ENCODE measurements around the gene TAAR1. TPM values are rescaled to one million over a fixed set of nuclear protein-coding genes. Genes with fewer than 3 reads are reported as not detected.

The TAAR1 gene
- total and polyA plus RNA-seq, 2 donors (not counting 1 experiment from before 2014, with no cell fraction given): not detected

GRCh38 chr6:132650429-132650828 is 8.6 kb downstream of the TAAR1 start:
- no peak overlapping the region for H3K9ac ChIP-seq (ENCODE audit: insufficient read depth, low read length)
- no peak overlapping the region for H3K27ac ChIP-seq (ENCODE audit: insufficient read depth, low read length)
- H3K4me3 ChIP-seq (replicated peaks in 1 of 4; ENCODE audit: control extremely low read depth in 1 of 4, insufficient read depth in 1 of 4, low read depth in 3 of 4, low read length in 4 of 4): no peak overlapping the region
- no peak overlapping the region for H2AFZ ChIP-seq (ENCODE audit: low read length)
- no peak for TF ChIP-seq EZH2 (IDR thresholded peaks at IDR 0.05; ENCODE audit: low read length, missing control alignments)
- no peak for TF ChIP-seq CTCF (conservative IDR thresholded peaks at IDR 0.05 in 1 of 2, IDR thresholded peaks at IDR 0.05 in 1 of 2; ENCODE audit: low read depth in 1 of 2, low read length in 2 of 2)
- no peaks in the 10 kb centered on the region for H3K4me1 ChIP-seq (ENCODE audit: control insufficient read depth, extremely low read depth, insufficient read depth, low read length)
- no peak overlapping the region for H3K4me2 ChIP-seq (ENCODE audit: extremely low read depth, insufficient read depth, low read length)
- H3K27me3 ChIP-seq (ENCODE audit: control insufficient read depth, insufficient read depth, low read length): no peaks in the 10 kb centered on the region
- H4K20me1 ChIP-seq (ENCODE audit: control insufficient read depth, extremely low read depth, insufficient read depth, low read length): no peaks in the 10 kb centered on the region
- H3K79me2 ChIP-seq (ENCODE audit: control insufficient read depth, insufficient read depth, low read length): no peaks in the 10 kb centered on the region
- peak in 1 of 2 donors; percentile 15 for DNase-seq (ENCODE audit: low read depth in 2 of 2)
- no peaks in the 10 kb centered on the region for H3K36me3 ChIP-seq (ENCODE audit: control insufficient read depth, insufficient read depth, low read length)
- no peaks in the 10 kb centered on the region for H3K9me3 ChIP-seq (ENCODE audit: control insufficient read depth, insufficient read depth, low read depth, low read length)

GRCh38 chr6:132648828-132649227 is 10.2 kb downstream of the TAAR1 start:
- Histone ChIP-seq H3K79me2 (ENCODE audit: control insufficient read depth, insufficient read depth, low read length) (no peaks in the 10 kb centered on the region), H3K27me3 (ENCODE audit: control insufficient read depth, insufficient read depth, low read length) (no peaks in the 10 kb centered on the region), H3K9me3 (ENCODE audit: control insufficient read depth, insufficient read depth, low read depth, low read length) (no peaks in the 10 kb centered on the region), H3K36me3 (ENCODE audit: control insufficient read depth, insufficient read depth, low read length) (no peaks in the 10 kb centered on the region), H4K20me1 (ENCODE audit: control insufficient read depth, extremely low read depth, insufficient read depth, low read length) (no peaks in the 10 kb centered on the region), H2AFZ (ENCODE audit: low read length) (no peak overlapping the region), H3K9ac (ENCODE audit: insufficient read depth, low read length) (no peak overlapping the region), H3K4me3 (replicated peaks in 1 of 4; ENCODE audit: control extremely low read depth in 1 of 4, insufficient read depth in 1 of 4, low read depth in 3 of 4, low read length in 4 of 4) (no peak overlapping the region), H3K4me1 (ENCODE audit: control insufficient read depth, extremely low read depth, insufficient read depth, low read length) (no peaks in the 10 kb centered on the region), H3K4me2 (ENCODE audit: extremely low read depth, insufficient read depth, low read length) (no peak overlapping the region), H3K27ac (ENCODE audit: insufficient read depth, low read length) (no peak overlapping the region)
- no peak for DNase-seq (ENCODE audit: low read depth in 2 of 2)
- TF ChIP-seq CTCF (conservative IDR thresholded peaks at IDR 0.05 in 1 of 2, IDR thresholded peaks at IDR 0.05 in 1 of 2; ENCODE audit: low read depth in 1 of 2, low read length in 2 of 2) (no peak), EZH2 (IDR thresholded peaks at IDR 0.05; ENCODE audit: low read length, missing control alignments) (no peak)

- Histone ChIP-seq H3K4me1 (ENCODE audit: control insufficient read depth, extremely low read depth, insufficient read depth, low read length) (no peaks in the 10 kb centered on the region), H3K27ac (ENCODE audit: insufficient read depth, low read length) (no peak overlapping the region), H3K4me3 (replicated peaks in 1 of 4; ENCODE audit: control extremely low read depth in 1 of 4, insufficient read depth in 1 of 4, low read depth in 3 of 4, low read length in 4 of 4) (no peak overlapping the region), H3K27me3 (ENCODE audit: control insufficient read depth, insufficient read depth, low read length) (no peaks in the 10 kb centered on the region), H3K36me3 (ENCODE audit: control insufficient read depth, insufficient read depth, low read length) (no peaks in the 10 kb centered on the region), H3K9ac (ENCODE audit: insufficient read depth, low read length) (no peak overlapping the region), H2AFZ (ENCODE audit: low read length) (no peak overlapping the region), H3K79me2 (ENCODE audit: control insufficient read depth, insufficient read depth, low read length) (no peaks in the 10 kb centered on the region), H4K20me1 (ENCODE audit: control insufficient read depth, extremely low read depth, insufficient read depth, low read length) (no peaks in the 10 kb centered on the region), H3K4me2 (ENCODE audit: extremely low read depth, insufficient read depth, low read length) (no peak overlapping the region), H3K9me3 (ENCODE audit: control insufficient read depth, insufficient read depth, low read depth, low read length) (no peaks in the 10 kb centered on the region)
- TF ChIP-seq EZH2 (IDR thresholded peaks at IDR 0.05; ENCODE audit: low read length, missing control alignments): no peak
- no peak for TF ChIP-seq CTCF (conservative IDR thresholded peaks at IDR 0.05 in 1 of 2, IDR thresholded peaks at IDR 0.05 in 1 of 2; ENCODE audit: low read depth in 1 of 2, low read length in 2 of 2)
- peak; percentile 79 to 84 for DNase-seq (ENCODE audit: low read depth in 2 of 2)
Measured at GRCh38 chr6:132648356-132648755, 10.6 kb downstream of the TAAR1 start.

All from fibroblast of lung (primary cell).